Testis (tissue), 2 donors: Measurements from ENCODE around the gene KRTAP1-4.

Source experiments
- CTCF ChIP-seq, 3 experiments: fragments of 450-650 bp in 2 of 3; fragments of 200-600 bp in 1 of 3; sonication (generic) in 1 of 3; IDR thresholded peaks; one replicate each; pipeline ENCODE4 v1.5.1; 2016 to 2019; ENCODE audit warnings: antibody characterized with exemption in 3 of 3, mild to moderate bottlenecking in 2 of 3, moderate library complexity in 1 of 3
- POLR2A ChIP-seq: fragments of 450-650 bp; IDR thresholded peaks from one replicate; pipeline ENCODE4 v1.6.1; 2017; ENCODE audit warnings: antibody characterized with exemption, mild to moderate bottlenecking, moderate library complexity

- TF ChIP-seq CTCF (IDR thresholded peaks at IDR 0.05) (no peak), POLR2A (no peak)
Measured at GRCh38 chr17:41071606-41072360, 41.8 kb upstream of the KRTAP1-4 start.
